Medulla oblongata (tissue), 1 donor: ENCODE results near the gene FAM83D.
"Not testable (repeated sequence)": the region's sequence is repeated elsewhere in the genome, so short reads cannot be mapped to it uniquely, and the experiment has no call there.

Source experiments
- DNase-seq: peaks from one replicate; pipeline ENCODE4 v3.0.0-alpha.2; 2015; ENCODE audit errors: extremely low spot score

The FAM83D gene

DNA sequence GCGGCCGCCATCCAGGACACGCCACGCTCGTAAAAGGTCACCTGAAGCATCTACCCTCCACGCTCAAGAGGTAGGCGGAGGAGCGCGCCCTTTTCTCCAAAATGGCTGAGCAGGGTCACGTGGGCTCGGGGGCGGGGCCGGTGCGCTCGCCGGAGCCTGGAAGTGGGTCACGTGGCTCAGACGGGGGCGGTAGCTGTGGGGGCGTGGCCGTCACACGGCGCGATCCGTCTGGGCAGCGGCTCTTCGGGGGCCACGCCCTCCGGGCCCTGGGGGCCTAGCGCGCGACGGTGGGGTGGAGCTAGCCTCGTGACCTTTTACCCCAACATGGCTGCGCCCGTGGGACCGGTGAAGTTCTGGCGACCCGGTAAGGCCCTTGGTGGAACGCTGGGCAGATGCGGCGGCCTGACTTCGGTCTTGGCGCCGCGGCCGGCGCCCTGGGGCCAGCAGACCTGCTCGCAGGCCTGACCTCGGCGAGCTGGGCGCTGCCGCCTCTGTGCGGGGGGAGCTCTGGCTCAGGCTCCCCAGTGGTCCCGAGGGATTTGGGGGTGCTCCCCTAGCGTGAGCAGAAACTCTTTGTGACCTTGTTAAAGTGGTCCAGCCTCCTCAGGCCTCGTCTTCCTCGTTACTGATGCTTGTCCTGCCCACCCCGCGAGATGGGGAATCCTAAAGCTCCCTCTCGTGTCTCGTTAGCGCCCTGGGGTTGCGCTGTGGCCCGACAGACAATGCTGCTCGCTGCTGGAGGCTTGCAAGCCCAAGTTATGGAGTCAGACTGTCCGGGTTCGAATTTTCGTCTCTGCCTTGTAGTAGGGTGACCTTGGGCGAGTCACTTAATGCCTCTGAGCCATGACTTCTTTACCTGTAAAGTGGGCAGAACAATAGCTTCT lies 36.1 kb downstream of the FAM83D start, which contains the start of gene DHX35:
Gene DHX35 (plus strand): TSS at position 301 of the 884 bp plus-strand sequence. CDS start 24 bp downstream, at position 325.
- peak; percentile 98 for DNase-seq

DNA sequence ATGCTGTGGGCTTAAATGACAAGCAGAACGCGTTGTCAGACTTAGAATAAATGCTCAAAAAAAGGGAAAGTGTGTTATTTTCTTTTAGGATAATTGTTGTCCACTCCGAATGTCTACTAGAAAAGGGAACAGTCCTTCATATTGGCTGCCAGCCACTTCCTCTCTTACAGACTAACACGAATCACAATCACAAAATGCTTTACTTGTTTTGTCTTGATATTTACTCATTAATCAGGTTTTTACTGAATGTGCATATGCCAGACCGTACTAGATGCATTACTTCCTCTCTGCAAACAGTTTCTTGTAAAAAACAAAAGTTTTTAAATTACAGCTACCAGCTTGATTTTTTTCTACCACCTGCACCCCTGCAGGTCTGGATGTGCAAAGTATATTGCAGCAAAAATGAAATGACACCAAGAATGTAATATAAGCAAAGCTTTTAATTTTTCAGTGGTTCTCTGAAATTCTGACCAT lies 36.7 kb downstream of the FAM83D start:
- peak; percentile 21 for DNase-seq

- DNase-seq = no peak
These were observed 37.5 kb downstream of the FAM83D start for GRCh38 chr20:38963745-38964144.

GRCh38 chr20:38965264-38965663 lies 39.0 kb downstream of the FAM83D start:
- no peak for DNase-seq

DNA sequence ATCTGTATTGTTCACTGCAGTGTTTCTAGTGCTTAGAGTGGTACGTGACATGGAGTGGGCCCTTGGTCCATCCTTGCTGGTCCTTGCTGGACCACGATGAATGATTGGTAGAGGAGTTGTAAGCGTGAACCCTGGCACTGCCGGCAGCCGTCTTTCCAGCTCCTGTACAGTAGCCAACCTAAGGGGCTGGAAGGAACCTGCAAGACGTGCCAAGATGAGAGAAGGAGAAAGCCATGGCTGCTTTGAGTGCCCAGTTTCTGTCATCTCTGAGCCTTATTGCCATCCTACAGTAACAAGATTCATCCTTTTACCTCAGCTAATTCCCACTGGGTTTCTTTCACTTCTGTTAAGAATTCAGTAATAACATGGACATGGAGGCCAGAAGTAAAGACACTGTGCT lies 41.9 kb downstream of the FAM83D start:
- no peak for DNase-seq

- no peak for DNase-seq
These were observed 43.5 kb downstream of the FAM83D start for GRCh38 chr20:38969708-38970107.

DNA sequence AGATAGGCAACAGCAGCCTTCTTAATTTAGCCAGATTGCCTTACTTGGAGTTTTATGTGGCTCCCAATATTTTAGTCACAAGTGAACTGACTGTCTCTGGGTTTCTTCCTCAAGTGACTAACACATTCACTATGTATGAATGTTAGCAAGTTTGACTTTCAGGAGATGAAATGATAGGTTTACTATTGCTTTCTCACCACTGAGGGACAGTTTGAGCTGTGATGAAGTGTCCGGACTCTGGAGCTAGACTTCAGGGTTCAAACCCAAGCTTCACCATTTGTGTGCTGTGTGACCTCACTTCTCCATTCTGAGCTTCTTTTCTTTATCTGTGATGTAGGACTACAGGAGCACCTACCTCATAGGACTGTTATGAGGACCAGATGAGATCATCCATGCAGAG lies 44.1 kb downstream of the FAM83D start:
- DNase-seq = no peak

DNA sequence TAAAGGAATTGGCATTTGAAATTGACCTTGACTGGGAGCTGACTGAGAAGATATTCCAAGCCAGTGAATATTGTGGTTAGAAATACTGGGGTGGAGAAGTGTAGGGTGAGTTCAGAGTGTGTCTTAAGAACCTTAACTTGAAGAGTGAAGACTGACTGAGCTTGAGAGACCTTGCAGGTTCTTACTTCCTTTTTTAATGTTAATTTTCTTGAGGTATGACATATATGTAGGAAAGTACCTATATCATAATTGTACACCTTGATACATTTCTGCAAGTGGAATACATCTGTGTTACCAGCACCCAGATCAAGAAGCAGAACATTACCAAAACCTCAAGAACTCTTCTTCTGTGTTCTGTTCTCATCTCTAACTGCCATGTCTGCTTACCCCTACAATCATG lies 46.9 kb downstream of the FAM83D start:
- DNase-seq = no peak

- peak; percentile 50 for DNase-seq
These were observed 47.4 kb downstream of the FAM83D start for GRCh38 chr20:38973645-38974044.

DNA sequence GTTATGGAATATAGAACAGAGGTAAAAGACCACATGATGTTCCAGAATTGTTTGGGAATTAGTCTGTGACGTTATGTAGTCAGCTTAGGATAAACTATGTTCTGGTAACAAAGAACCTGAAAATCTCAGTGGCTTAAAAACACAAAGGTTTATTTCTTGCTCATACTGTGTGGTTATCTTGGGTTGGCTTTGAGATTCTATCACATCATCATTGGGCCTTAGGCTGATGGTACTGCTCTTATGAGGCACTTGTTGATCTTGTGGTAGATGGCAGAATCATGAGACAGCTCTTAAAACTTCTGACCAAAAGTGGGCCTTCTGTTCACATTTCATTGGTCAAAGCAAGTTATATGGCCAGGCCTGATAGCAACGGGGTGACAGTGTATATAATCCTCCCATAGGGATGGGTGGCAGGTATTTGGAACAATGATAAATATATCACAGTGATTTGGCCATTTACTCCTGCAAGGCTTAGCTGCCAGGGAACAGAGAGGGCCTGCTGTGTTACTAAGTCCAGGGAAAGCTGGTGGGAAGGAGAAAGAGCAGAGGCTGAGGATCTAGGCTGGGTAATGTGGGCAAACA lies 49.4 kb downstream of the FAM83D start:
- no peak for DNase-seq

DNA sequence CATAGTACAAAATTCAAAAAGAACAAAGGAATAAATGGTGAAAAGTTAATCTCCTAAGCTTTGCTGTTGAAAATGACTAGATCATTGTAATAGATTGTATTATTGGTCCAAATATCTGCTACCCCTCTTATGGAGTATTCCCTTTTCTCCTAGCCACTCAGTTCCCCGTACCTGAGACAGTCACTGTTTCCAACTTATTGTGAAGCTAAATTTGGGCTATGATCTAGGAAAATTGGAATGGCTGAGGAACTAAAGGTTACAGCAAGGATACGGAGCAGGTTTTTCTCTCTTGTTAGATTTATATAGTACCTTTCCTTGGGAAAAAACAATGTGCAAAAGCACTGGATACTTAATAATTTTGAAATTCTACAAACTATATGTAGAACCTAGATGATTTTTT lies 53.2 kb downstream of the FAM83D start:
- no peak for DNase-seq

GRCh38 chr20:38979842-38980241 lies 53.6 kb downstream of the FAM83D start:
- DNase-seq = no peak

DNA sequence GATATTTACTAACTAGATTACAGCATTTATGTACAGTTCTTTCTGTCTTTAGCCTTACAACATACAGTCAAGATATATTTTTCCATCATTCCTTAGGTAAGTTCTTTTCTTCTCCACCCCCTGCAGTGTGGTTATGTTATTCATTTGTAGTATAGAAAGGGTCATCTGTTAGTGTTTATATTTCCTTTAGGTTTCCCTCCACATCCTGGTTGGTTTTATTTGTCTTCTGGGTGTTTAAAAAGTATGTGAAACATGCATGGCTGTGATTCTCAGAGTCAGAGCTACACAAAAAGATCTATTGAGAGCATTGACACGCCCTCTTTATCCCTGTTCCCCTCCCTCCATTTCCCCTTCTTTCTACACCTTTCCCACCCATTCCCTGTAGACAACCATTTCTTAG lies 56.1 kb downstream of the FAM83D start:
- no peak for DNase-seq

- DNase-seq = no peak
These were observed 58.8 kb downstream of the FAM83D start for GRCh38 chr20:38985060-38985459.

DNA sequence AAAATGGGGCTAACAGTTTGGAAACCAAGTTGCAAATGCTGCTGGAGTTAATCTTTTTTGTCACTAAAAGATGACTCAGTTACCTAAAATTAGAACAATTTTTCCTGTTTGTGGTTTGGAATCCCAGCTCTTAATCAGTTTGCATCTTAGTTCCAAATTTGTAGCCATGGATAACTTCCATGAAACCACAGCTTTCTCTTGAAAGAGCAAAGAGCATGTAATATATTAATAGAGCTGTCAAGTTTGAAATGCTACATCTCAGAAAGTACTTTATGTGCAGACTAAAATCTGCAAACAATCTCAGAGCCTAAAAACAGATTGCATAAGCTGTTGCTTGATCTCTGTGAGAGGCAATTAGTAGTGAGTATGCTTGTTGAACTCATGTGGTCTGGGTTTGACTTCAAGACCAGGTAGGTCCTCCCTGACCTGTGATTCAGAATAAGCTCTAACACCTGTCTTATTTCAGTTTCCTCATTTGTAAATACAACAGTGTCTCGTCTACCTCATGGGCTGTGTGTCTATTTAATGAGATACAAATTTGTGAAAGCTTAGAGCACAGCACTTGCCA lies 59.5 kb downstream of the FAM83D start:
- no peak for DNase-seq

DNA sequence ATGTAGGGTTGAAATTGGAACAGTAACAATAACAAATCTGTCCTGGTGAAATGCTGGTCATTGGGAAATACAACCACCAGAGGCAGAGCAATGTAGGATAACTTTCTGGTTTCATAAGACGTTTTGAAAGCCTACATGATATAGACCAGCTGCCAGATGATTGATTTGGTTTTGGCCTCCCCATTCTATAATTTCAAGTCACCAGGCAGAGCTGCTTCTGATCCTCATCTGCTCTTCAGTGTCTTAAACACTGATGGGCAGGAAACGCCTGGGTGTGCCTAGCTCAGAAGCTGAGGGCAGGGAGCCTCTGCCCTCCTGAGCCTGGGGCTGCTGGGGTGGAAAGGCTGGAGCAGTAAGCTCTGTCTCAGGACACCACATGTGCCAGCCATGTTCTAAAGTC lies 60.4 kb downstream of the FAM83D start:
- DNase-seq = no peak

- no peak for DNase-seq
These were observed 61.6 kb downstream of the FAM83D start for GRCh38 chr20:38987777-38988176.

- no peak for DNase-seq
These were observed 64.5 kb downstream of the FAM83D start for GRCh38 chr20:38990728-38991127.

GRCh38 chr20:38991814-38992704 lies 65.8 kb downstream of the FAM83D start:
- no peak for DNase-seq

GRCh38 chr20:38995536-38996044 lies 69.4 kb downstream of the FAM83D start:
- no peak for DNase-seq

GRCh38 chr20:38996866-38997265 lies 70.6 kb downstream of the FAM83D start:
- DNase-seq = not testable (repeated sequence)

GRCh38 chr20:38997622-38998021 lies 71.4 kb downstream of the FAM83D start:
- no peak for DNase-seq
